ENCODE results near the gene EMCN.
"Not testable (repeated sequence)": the region's sequence is repeated elsewhere in the genome, so short reads cannot be mapped to it uniquely, and the experiment has no call there.

The EMCN gene

DNA sequence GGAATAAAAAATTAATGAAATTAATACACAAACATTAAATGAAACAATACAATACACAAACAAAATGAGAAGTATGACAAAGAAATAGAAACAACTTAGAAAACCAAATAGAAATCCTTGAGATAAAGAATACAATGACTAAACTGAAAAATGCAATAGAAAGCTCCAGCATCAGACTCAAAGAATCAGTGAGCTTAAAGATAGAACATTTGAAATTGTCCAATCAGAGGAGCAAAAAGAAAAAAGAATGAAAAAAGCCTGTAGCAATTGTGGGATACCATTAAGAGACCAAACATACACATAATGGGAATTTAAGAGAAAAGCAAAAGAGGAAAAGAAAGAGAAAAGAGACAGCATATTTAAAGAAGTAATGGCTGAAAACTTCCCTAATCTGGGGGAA lies 25.7 kb downstream of the EMCN start:
- FAIRE-seq = no peak

GRCh38 chr4:100489305-100489704 lies 28.5 kb downstream of the EMCN start:
- no peak for FAIRE-seq

DNA sequence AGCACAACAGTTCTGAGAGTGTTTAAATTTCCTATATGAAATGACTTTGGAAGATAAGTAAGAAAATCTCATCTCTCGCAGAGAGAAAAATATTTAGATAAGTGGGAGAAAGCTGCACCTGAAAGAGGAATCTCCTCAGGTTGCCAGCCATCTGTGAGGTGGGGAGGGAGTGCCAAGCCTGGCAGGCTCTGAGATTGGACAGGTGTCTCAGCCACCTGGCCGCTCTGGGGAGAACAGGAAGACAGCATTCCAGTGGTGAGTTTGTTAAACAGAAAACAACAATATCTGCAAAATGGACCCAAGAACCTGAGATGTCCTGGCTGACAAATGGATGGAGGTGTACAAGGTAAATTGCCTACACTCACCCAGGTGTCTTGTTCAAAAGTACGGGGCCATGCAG lies 31.3 kb downstream of the EMCN start:
- FAIRE-seq = no peak

- no peak for FAIRE-seq
These were observed 34.0 kb downstream of the EMCN start for GRCh38 chr4:100483796-100484195.

DNA sequence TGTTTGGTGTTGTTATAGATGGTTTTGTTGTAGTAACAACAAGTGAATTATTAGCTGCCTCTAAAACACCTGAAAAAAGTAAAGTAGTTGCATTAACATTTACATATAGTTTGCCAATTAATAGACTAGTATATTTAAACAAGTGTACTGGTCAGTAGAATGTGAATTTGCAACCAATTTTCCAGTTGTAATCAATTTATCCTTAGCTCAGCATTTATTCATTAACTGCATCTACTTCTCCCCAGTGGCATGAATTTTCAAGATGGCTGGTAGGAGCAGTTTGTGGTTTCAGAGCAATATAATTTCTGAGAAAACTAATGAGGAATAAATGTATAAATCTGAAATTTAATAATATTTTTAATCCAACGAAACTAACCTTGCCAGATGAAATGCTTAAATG lies 37.9 kb downstream of the EMCN start:
- no peak for FAIRE-seq

DNA sequence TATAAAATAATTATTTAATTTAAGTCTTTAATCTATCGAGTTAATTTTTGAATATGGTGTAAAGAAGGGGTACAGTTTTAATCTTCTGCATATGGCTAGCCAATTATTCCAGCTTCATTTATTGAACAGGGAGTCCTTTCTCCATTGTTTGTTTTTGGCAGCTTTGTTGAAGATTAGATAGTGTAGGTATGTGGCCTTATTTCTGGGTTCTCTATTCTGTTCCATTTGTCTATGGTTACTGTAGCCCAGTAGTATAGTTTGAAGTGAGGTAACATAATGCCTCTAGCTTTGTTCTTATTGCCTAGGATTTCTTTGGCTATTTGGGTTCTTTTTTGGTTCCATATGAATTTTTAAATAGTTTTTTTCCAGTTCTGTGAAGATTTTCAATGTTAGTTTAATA lies 48.3 kb downstream of the EMCN start:
- FAIRE-seq = no peak

- no peak for FAIRE-seq
These were observed 51.3 kb downstream of the EMCN start for GRCh38 chr4:100466501-100466900.

- FAIRE-seq = no peak
These were observed 55.8 kb downstream of the EMCN start for GRCh38 chr4:100461807-100462605.

GRCh38 chr4:100450449-100450848 lies 67.4 kb downstream of the EMCN start:
- no peak for FAIRE-seq

DNA sequence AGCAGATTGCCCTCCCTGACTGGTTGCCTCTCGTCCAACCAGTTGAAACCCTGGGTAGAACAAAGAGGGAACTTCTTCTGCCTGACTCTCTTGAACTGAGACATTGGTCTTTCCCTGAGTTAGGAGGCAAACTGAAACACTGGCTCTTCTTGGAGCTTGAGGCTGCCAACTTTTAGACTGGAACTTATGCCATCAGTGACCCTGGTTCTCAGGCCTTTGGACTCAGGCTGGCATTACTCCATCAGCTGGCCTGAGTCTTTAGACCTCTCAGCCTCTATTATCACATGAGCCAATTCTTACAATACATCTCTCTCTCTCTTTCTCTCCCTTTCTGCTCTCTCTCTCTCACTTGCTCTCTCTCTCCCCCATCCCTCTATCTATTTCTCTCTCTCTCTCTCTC lies 86.4 kb downstream of the EMCN start:
- no peak for FAIRE-seq

DNA sequence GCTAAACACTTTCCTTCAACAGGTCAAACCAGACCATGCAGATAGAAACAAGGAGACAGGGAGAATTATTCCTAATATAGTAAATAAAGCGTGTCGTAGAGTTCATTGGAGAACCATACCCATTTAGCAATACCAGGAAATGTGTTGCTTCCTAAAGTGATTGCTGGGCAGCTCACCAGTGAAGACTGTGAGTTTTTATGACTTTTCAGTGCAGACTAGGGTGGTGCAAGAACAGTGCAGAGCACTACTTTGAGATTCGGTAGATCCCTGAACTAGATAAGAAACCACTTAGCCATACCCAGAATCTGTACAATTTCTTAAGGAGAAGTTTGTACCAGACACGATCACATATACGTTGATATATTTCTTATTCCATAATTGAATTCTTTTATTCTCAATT lies 87.4 kb downstream of the EMCN start:
- no peak for FAIRE-seq

DNA sequence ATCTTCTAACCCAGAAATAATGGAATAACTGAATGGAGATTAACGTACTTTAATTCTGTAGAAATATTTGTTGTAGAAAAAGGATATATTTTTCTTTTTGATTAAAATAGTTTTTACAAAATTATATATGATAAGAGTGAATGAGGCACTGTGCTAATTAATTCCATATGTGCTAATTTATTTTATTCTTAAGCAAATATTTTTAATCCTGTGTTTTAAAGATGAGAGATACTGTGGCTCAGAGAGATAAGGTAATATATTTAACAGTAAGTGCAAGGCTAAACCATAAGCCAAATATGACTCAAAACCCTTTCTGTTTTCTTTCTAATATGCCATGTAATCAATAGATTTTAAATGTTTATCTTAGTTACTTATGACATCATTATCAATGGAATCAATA lies 88.2 kb downstream of the EMCN start:
- no peak for FAIRE-seq

- FAIRE-seq = no peak
These were observed 89.8 kb downstream of the EMCN start for GRCh38 chr4:100428051-100428450.

- FAIRE-seq = no peak
These were observed 93.4 kb downstream of the EMCN start for GRCh38 chr4:100424376-100424775.

DNA sequence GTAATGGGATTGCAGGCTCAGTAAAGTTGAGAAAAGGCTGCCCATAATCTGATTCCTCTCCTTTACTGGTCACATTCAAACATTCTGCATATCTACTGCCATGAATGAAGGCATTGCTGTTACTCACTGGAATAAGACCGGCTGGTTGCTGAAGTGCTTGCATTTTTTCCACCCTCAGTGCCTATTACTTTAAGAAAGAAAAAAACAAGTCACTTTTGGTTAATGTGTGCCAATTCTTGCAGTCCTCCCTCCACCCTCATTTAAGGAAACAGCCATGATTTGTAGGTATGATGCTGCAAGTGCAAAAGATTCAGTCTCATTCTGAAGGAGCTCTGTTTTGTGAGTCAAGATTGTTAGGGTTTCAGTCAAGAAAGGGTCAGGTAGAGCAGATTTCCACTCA lies 94.9 kb downstream of the EMCN start:
- no peak for FAIRE-seq

- FAIRE-seq = peak; percentile 53
These were observed 96.4 kb downstream of the EMCN start for GRCh38 chr4:100421361-100421978.

- FAIRE-seq = no peak
These were observed 97.3 kb downstream of the EMCN start for GRCh38 chr4:100420571-100420970.

- no peak for FAIRE-seq
These were observed 100.3 kb downstream of the EMCN start for GRCh38 chr4:100417565-100417964.

DNA sequence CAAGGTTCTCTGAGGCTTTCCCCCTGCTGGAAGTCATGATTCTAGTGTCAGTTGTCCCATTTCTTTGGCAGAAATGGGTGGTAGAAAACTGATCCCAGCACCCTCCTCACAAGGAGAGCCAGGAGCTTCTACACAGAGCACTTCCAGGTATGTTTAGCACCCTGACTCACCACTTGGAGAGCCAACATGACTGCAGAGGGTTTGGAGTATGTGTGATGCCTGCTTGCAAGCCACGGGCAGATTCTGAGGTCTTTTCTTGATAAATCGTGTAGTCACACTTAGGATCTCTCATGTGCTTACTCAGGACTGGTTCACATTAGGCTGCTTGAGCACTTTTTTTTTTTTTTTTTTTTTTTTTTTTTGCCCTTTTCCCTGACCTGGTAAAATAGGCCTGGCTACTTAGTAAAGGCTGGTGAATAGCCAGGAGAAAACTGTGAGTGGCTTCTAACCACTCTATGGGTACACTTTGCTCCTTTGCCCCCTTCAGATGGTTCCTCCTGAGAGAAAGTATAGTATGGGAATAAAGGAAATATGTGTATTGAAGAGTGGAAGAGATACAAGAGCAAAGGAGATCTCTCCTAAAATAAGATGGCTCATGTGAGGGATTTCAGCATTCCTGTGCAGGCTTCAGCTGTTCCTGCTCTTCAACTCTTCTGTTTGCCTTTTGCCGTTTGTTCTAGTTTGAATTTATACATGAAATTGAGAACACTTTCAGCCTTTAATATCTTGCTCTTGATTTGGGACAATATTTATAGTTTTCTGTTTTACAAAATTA lies 103.6 kb downstream of the EMCN start:
- no peak for FAIRE-seq

GRCh38 chr4:100391863-100392262 lies 126.0 kb downstream of the EMCN start:
- FAIRE-seq = no peak

- FAIRE-seq = no peak
These were observed 126.7 kb downstream of the EMCN start for GRCh38 chr4:100391086-100391485.

DNA sequence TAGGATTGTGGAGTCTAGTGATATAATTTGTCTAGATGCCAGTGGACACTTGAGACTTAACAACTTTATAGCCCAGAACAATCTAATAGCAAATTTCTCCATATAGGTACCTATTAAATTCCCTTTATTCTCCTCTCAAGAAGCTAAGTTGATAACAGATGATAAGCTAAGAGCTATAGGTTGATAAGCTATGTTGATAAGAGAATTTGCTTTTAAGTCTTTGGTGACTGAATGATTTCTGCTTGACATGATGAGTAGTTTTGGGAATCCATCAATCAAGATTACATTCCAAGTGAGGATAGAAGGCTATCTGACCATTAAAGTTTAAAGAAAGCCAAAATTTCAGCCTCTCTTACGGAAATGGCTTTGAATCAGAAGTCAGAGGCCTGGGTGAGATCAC lies 131.6 kb downstream of the EMCN start:
- no peak for FAIRE-seq

DNA sequence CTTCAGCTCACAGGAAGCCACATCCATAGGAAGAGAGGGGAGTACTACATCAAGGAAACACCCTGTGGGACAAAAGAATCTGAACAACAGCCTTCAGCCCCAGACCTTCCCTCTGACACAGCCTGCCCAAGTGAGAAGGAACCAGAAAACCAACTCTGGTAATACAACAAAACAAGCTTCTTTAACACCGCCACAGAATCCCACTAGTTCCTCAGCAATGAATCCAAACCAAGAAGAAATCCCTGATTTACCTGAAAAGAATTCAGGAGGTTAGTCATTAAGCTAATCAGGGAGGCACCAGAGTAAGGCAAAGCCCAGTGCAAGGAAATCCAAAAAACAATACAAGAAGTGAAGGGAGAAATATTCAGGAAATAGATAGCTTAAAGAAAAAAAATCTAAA lies 137.4 kb downstream of the EMCN start:
- FAIRE-seq = not testable (repeated sequence)

- no peak for FAIRE-seq
These were observed 138.2 kb downstream of the EMCN start for GRCh38 chr4:100379583-100380105.
